Measurements from ENCODE around the gene SPATA20.

The SPATA20 gene

DNA sequence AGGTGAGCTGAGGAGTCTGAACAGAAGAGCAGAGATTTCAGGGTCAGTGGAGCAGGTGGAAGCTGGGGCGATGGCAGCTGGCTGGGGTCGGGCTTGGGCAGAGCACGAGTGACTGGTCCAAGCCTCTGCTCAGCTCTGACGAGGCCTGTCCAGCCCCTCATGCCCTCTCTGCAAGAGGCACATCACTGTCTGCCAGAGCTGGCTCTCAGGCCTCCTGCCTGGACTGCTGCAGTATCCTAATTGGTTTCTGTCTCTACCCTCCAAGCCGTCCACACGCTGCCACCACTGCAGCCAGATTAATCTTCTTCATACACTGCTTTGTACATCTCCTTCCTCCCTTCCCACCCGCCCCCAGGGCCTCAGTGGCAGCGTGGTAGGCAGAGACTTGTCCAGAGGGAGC, 38.9 kb downstream of the SPATA20 start:
- TF ChIP-seq ZFX (IDR thresholded peaks at IDR 0.05): no peak
- TF ChIP-seq, protein P1, sequence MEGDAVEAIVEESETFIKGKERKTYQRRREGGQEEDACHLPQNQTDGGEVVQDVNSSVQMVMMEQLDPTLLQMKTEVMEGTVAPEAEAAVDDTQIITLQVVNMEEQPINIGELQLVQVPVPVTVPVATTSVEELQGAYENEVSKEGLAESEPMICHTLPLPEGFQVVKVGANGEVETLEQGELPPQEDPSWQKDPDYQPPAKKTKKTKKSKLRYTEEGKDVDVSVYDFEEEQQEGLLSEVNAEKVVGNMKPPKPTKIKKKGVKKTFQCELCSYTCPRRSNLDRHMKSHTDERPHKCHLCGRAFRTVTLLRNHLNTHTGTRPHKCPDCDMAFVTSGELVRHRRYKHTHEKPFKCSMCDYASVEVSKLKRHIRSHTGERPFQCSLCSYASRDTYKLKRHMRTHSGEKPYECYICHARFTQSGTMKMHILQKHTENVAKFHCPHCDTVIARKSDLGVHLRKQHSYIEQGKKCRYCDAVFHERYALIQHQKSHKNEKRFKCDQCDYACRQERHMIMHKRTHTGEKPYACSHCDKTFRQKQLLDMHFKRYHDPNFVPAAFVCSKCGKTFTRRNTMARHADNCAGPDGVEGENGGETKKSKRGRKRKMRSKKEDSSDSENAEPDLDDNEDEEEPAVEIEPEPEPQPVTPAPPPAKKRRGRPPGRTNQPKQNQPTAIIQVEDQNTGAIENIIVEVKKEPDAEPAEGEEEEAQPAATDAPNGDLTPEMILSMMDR (conservative IDR thresholded peaks at IDR 0.05): no peak
- H3K27ac ChIP-seq: no peak overlapping the region

DNA sequence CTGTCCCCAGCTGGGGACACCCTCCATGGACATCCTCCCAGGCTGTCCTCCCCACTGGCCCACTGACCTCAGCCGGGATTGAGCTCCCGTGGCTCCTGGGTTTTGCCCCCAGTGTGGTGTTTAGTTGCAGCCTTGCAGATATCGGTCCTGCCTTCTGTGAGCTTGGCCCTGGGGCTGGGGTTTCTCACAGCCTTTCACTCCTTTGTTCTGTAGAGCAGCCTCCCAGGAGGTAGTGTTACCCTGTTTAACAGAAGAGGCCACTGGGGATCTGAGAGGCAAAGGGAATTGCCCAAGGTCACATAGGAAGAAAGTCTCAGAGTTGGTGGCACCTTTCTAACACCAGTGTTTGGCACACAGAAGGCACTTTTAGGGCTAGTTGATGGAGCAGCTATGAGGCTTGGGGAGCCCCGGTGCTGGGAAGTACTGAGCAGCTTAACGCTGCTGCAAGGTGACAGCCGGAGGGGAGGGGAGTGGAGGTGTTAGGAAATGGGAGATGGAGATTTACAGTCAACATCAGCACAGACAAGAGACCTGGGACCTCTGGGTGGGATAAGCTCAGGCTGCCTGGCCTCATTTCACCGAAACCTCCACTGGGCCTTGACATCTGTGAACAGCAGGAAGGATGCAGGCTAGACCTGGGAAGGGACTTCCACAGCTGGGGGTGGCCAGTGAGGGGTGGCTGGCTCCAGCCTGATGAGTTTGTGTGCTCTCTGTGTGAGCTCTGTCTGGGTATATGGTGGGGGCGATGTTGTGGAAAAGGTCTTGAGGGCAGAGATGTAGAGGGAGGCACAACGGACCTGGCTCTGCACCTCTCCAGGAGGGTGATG, 39.7 kb downstream of the SPATA20 start:
- TF ChIP-seq ZFX (IDR thresholded peaks at IDR 0.05): no peak
- TF ChIP-seq, protein P1 (conservative IDR thresholded peaks at IDR 0.05): no peak
- no peak overlapping the region for H3K27ac ChIP-seq

DNA sequence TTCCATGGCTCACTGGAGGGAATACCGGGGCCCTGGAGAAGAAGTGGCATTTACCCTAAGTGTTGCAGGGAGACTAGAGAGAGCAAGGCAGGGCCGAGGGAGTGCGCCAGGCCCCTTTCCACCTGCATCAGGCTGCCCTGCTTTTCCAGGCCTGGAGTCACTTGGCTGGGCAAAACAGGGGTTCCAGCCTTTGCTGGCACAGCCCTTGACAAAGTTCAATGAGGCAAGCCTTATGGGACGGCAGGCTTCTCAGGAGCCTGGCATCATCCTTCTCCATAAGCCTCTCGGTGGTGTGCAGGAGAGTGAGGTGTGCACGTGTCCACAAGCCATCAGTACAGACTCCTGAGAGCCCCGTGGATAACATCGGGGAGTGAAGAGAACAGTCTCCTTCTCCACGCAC, 40.6 kb downstream of the SPATA20 start:
- TF ChIP-seq ZFX (IDR thresholded peaks at IDR 0.05): no peak
- TF ChIP-seq, protein P1 (conservative IDR thresholded peaks at IDR 0.05): no peak
- no peak overlapping the region for H3K27ac ChIP-seq

DNA sequence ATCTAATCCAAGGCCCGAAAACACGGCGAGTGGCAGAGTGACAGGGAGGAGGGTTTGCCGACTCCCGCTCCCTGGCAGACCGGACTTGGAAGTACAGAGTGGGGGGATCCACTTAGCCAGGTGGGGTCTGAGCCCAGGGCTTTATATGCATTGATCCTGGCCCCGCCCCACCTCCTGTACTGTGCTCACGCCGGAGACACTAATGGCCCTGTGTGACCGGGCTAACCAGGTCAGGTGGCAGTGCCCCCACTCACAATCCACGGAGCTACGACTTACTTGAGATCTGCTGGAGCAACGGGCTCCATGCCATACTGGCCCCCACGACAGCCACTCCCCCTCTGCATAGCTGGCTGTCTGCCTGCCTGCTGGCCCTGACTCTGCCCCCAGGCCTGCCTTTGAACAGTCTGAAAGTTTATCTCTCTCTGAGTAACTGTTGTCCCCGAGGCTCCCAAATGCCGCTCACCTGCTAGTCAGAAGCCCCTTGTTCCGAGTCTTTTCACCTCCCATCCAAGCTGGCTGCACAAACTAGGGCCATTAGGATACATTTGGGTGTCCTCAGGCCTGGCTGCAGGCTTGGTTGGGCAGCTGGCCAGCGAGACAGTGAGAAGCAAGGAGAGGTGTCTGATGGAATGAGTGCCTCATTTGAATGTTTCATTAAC, 41.5 kb downstream of the SPATA20 start:
- TF ChIP-seq, protein P1 (conservative IDR thresholded peaks at IDR 0.05): no peak
- TF ChIP-seq ZFX (IDR thresholded peaks at IDR 0.05): no peak
- H3K27ac ChIP-seq: no peak overlapping the region

DNA sequence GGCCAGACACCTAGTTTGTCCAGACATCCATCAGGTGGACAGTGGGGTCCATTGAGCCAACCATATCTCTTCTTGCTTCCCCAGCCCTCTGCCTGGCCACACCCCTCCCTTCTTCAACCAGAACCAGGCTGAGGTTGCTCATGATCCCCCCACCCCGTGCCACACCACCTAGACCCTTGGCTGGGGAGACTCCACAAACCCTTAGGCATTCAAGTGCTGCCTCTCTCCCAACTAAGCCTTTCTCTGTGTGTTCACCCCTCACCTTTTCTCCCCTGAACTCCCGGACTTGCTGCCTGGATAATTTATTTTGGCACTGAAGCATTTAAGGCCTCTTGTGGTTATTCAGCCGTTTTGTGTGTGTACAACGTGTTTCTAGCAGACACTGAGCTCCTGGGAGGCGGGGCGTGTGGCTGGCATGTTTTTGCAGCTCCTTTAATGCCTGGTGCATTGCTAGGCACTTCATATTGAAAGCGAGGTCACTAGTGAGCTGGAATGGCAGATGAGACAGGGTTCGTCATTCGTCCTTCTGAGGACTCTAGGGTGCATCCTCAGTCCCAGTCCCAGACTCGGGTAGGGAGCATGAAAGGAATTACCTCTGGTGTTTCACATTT, 42.2 kb downstream of the SPATA20 start:
- no peak overlapping the region for H3K27ac ChIP-seq
- TF ChIP-seq, protein P1 (conservative IDR thresholded peaks at IDR 0.05): no peak
- TF ChIP-seq ZFX (IDR thresholded peaks at IDR 0.05): no peak

DNA sequence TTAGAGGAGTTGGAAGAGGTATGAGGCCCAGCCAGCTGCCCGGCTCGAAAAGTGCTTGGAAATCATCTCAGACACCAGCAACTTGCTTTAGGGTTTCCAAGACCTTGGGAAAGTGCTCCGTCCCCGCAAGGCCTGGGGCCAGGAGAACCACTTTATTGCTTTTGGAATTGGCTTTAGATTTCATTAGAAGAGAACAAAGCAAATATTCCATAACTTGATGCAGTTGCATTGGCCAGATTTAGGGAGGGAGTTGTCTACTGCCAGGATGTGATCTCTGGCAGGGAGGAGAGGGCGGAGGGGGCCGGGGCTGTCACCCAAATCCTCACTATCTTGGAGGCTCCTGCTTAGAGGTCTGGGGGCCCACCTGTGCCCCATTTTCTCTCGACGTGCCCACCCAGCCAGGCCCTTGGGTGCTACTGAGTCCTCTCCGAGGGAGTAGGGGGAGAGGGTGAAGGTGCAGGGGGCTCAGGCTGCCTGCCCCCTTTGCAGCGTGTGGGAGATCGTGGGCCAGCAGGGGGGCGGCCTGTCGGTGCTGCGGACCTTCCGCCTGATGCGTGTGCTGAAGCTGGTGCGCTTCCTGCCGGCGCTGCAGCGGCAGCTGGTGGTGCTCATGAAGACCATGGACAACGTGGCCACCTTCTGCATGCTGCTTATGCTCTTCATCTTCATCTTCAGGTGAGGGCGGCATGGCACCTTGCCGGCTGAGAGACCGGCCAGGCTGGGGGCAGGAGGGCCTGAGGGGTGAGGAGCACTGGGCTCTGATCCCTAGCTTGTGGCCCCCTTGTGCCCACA, 44.2 kb downstream of the SPATA20 start:
- no peak for TF ChIP-seq ZFX (IDR thresholded peaks at IDR 0.05)
- TF ChIP-seq, protein P1 (conservative IDR thresholded peaks at IDR 0.05): no peak
- H3K27ac ChIP-seq: peak overlapping the region; percentile 2; the same call in 1 of the 2 replicates
